Mesenchymal stem cell (in vitro differentiated cells and primary cell): ENCODE measurements around the gene PALM3. TPM values are rescaled to one million over a fixed set of nuclear protein-coding genes. Genes with fewer than 3 reads are reported as not detected.

ENCODE experiments used
- DNase-seq: peaks from one replicate; pipeline ENCODE4 v3.0.0-alpha.2; 2013
- H2AFZ ChIP-seq: one replicate; pipeline ENCODE4 v1.6.1; 2013; ENCODE audit warnings: low read depth, mild to moderate bottlenecking, control low read depth, inconsistent platforms, low read length, moderate library complexity
- H2AK5ac ChIP-seq: 2 replicates; pipeline ENCODE4 v1.6.1; 2013; ENCODE audit warnings: low read length, moderate library complexity, mild to moderate bottlenecking, inconsistent platforms; ENCODE audit not compliant: severe bottlenecking
- H2BK120ac ChIP-seq: one replicate; pipeline ENCODE4 v1.6.1; 2013; ENCODE audit warnings: low read depth, mild to moderate bottlenecking, inconsistent platforms, low read length, moderate library complexity
- H2BK12ac ChIP-seq, 2 experiments: one replicate each; pipeline ENCODE4 v1.6.1; 2013; ENCODE audit warnings: inconsistent platforms in 2 of 2, low read length in 2 of 2, mild to moderate bottlenecking in 2 of 2, moderate library complexity in 2 of 2, control low read depth in 1 of 2
- H2BK15ac ChIP-seq: one replicate; pipeline ENCODE4 v1.6.1; 2013; ENCODE audit warnings: mild to moderate bottlenecking, low read depth, inconsistent platforms; ENCODE audit not compliant: poor library complexity, severe bottlenecking
- H2BK5ac ChIP-seq: 2 replicates; pipeline ENCODE4 v1.6.1; 2013; ENCODE audit warnings: low read depth, mild to moderate bottlenecking, low read length, control low read depth, inconsistent platforms; ENCODE audit not compliant: poor library complexity, severe bottlenecking
- H3K14ac ChIP-seq, 2 experiments: one replicate each; pipeline ENCODE4 v1.6.1; 2013; ENCODE audit warnings: inconsistent platforms in 2 of 2, low read length in 2 of 2, control low read depth in 1 of 2, mild to moderate bottlenecking in 1 of 2, moderate library complexity in 1 of 2
- H3K18ac ChIP-seq, 2 experiments: one replicate each; pipeline ENCODE4 v1.6.1; 2013; ENCODE audit warnings: inconsistent platforms in 2 of 2, low read length in 2 of 2, control low read depth in 1 of 2, low read depth in 1 of 2, mild to moderate bottlenecking in 1 of 2
- H3K23ac ChIP-seq, 2 experiments: one replicate each; pipeline ENCODE4 v1.6.1; 2013; ENCODE audit warnings: inconsistent platforms in 2 of 2, low read length in 2 of 2, mild to moderate bottlenecking in 2 of 2, moderate library complexity in 2 of 2, control low read depth in 1 of 2
- H3K27ac ChIP-seq: 2 replicates; pipeline ENCODE4 v1.5.1; 2013; ENCODE audit warnings: mild to moderate bottlenecking, moderate library complexity, low read length, control low read depth, inconsistent platforms; ENCODE audit not compliant: poor library complexity, severe bottlenecking
- H3K27me3 ChIP-seq, 2 experiments: 2 replicates each; pipeline versions ENCODE4 v1.6.1 to v1.7.0; 2013; ENCODE audit warnings: low read length in 2 of 2, mild to moderate bottlenecking in 2 of 2, moderate library complexity in 2 of 2, control low read depth in 1 of 2, inconsistent platforms in 1 of 2; ENCODE audit not compliant: control insufficient read depth in 1 of 2, insufficient read depth in 1 of 2
- H3K36me3 ChIP-seq, 2 experiments: 2 replicates each; pipeline versions ENCODE4 v1.6.1 to v1.7.0; 2013; ENCODE audit warnings: low read length in 2 of 2, control low read depth in 1 of 2, inconsistent platforms in 1 of 2, low read depth in 1 of 2, mild to moderate bottlenecking in 1 of 2; ENCODE audit not compliant: insufficient read depth in 2 of 2, control insufficient read depth in 1 of 2
- H3K4ac ChIP-seq, 2 experiments: one replicate each; pipeline ENCODE4 v1.6.1; 2013; ENCODE audit warnings: inconsistent platforms in 2 of 2, low read length in 2 of 2, mild to moderate bottlenecking in 2 of 2, moderate library complexity in 2 of 2, control low read depth in 1 of 2, low read depth in 1 of 2
- H3K4me1 ChIP-seq: 2 replicates; pipeline ENCODE4 v1.6.1; 2013; ENCODE audit warnings: low read depth, low read length, control low read depth; ENCODE audit not compliant: control insufficient read depth, insufficient read depth
- H3K4me2 ChIP-seq: 2 replicates; pipeline ENCODE4 v1.6.1; 2013; ENCODE audit warnings: low read length, mild to moderate bottlenecking, inconsistent platforms; ENCODE audit not compliant: poor library complexity, severe bottlenecking
- H3K4me3 ChIP-seq, 2 experiments: 2 replicates each; pipeline versions ENCODE4 v1.5.1 to v1.7.0; 2013; ENCODE audit warnings: low read length in 2 of 2, mild to moderate bottlenecking in 2 of 2, control low read depth in 1 of 2, low read depth in 1 of 2; ENCODE audit not compliant: insufficient read depth in 1 of 2
- H3K79me1 ChIP-seq: replicated peaks from 2 replicates; pipeline ENCODE4 v1.6.1; 2013; ENCODE audit warnings: mild to moderate bottlenecking, control low read depth, low read length, inconsistent platforms; ENCODE audit not compliant: poor library complexity, severe bottlenecking
- H3K9ac ChIP-seq: 2 replicates; pipeline ENCODE4 v1.7.0; 2013; ENCODE audit warnings: mild to moderate bottlenecking, low read length, moderate library complexity
- H3K9me3 ChIP-seq: 2 replicates; pipeline ENCODE4 v1.7.0; 2013; ENCODE audit warnings: mild to moderate bottlenecking, low read length; ENCODE audit not compliant: control insufficient read depth
- H4K8ac ChIP-seq: one replicate; pipeline ENCODE4 v1.6.1; 2013; ENCODE audit warnings: inconsistent platforms, mild to moderate bottlenecking, low read length, moderate library complexity
- H4K91ac ChIP-seq: one replicate; pipeline ENCODE4 v1.6.1; 2013; ENCODE audit warnings: mild to moderate bottlenecking, low read length, inconsistent platforms
- WGBS: methylation state at CpG from one replicate; pipeline ENCODE4 v1.1.7; 2013; ENCODE audit warnings: mixed read lengths; 5-methylcytosine and 5-hydroxymethylcytosine counted together
- polyA plus RNA-seq, 2 experiments: library from polyadenylated mRNA; stranded (reverse); fragments of 200-250 nt; gene quantifications; one replicate each; pipeline ENCODE4 v1.2.3, GENCODE V29; 2013

PALM3 gene, protein sequence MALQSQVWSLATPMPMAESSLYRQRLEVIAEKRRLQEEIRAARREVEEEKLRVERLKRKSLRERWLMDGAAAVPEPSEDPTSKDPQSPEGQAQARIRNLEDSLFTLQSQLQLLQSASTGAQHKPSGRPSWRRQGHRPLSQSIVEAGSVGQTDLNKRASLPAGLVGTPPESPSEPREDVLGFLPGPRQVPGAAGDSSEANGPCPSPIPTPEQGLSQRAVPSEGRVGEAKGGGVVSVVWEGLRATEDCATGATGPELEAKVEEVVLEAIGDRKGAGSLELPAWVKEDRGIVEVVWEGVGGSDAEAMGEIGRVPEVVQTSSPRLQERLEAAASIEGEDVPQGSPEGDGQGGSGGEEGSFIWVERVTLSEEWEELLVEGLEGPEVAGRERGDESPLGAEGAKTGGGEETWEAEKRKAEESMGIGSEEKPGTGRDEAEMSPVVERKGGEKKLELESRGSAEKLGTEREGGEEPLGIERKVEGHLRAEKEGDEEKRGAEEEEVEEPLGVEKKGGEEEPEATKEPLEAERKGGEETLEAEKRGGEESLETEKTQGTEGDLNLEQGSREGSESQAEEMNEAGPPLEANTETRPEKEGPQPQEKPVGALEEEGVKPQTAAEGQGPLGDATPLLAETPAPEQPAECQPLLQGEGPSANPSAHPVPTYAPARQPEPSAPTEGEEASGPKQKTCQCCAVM
- 0.43 TPM for polyA plus RNA-seq (2013, experiment 1 of 2)
- 0.51 TPM for polyA plus RNA-seq (2013, experiment 2 of 2)

DNA sequence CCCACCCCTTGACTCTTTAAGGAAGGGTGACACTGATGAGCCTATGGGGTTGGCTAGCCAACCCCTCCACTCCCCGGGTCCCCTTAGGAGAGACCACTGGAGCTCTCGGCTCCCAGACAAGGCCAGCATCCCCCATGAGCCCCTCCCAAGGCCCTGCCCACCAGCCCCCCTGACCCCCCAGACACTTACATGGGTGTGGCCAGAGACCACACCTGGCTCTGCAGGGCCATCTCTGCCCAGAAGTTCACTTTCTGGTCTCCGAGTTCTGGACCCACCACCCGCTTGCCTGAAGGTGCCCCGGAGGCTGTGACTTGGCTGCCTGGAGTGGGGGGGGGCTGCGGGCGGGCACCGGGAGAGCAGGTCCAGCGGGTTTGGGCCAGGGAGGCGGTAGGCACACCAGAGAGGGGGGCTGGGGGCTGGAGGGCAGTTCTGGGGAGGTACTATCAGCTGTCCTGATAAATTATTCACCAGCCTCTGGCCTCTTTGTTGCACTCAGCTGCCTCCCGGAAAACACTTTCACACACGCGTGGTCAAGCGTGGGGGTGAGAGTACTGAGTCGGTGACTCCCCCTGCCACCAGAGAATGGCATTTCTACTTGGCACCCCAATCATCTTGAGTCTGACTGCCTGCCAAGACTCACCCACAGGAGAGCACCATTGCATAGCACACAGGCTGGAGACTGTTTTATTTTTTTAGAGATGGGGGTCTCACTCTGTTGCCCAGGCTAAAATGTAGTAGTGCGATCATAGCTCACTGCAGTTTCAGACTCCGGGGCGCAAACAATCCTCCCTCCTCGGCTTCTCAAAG, at the start of gene PALM3:
Gene PALM3, minus strand, starts transcription at position 326 of the 807 bp plus-strand sequence. Its CDS starts 96 bp downstream, at position 230.
- no peaks in the 10 kb centered on the region for H3K9me3 ChIP-seq
- H3K27ac ChIP-seq: no peak within 1 kb of the TSS
- H3K23ac ChIP-seq: no peak within 1 kb of the TSS
- no peak within 1 kb of the TSS for H3K4me2 ChIP-seq
- H2AK5ac ChIP-seq: no peak within 1 kb of the TSS
- no peak within 1 kb of the TSS for H3K9ac ChIP-seq
- H2AFZ ChIP-seq: no peak within 1 kb of the TSS
- H2BK120ac ChIP-seq: no peak within 1 kb of the TSS
- no peak within 1 kb of the TSS for H3K4me3 ChIP-seq
- peaks cover 30 to 47% of the 10 kb centered on the region in 2 experiments for H3K27me3 ChIP-seq
- no peaks in the 10 kb centered on the region for H3K36me3 ChIP-seq
- H4K91ac ChIP-seq: no peak within 1 kb of the TSS
- peaks cover 21% of the 10 kb centered on the region for H3K4me1 ChIP-seq
- WGBS: 76% methylated on average over 19 of the region's 19 CpGs
- H2BK5ac ChIP-seq: no peak within 1 kb of the TSS
- no peak within 1 kb of the TSS for H4K8ac ChIP-seq
- H2BK15ac ChIP-seq: no peak within 1 kb of the TSS
- no peak within 1 kb of the TSS for H3K14ac ChIP-seq
- H3K18ac ChIP-seq: no peak within 1 kb of the TSS
- no peak for DNase-seq
- no peak within 1 kb of the TSS for H3K4ac ChIP-seq
- no peak within 1 kb of the TSS for H2BK12ac ChIP-seq
- no peaks in the 10 kb centered on the region for H3K79me1 ChIP-seq

DNA sequence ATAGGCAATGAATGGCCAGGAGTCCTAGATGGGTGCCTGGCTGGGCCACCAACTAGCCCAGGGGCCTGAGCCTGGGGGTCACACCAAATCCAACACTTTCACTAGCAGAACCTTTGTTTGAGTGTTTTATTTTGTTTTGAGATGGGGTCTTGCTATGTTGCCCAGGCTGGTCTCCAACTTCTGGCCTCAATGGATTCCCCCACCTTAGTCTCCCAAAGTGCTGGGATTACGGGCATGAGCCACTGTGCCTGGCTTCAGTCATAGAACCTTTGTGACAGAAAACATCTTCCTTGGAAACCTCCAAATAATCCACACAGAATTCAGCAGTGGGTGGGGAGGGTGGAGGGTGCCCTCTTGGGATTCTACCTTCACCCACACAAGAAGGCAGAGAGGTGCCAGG, 49.6 kb upstream of the PALM3 start:
- Histone ChIP-seq H3K27ac (no peak overlapping the region), H2BK12ac (no peak overlapping the region), H3K36me3 (peaks cover 3 to 20% of the 10 kb centered on the region in 2 experiments), H3K14ac (no peak overlapping the region), H3K27me3 (no peaks in the 10 kb centered on the region), H2BK120ac (no peak overlapping the region), H3K23ac (no peak overlapping the region), H3K18ac (no peak overlapping the region), H3K4me3 (peak overlapping the region in 1 of 2 experiments; percentile 8), H2AK5ac (no peak overlapping the region), H4K8ac (no peak overlapping the region), H2BK15ac (peak overlapping the region; percentile 44), H3K9me3 (no peaks in the 10 kb centered on the region), H3K4me1 (peaks cover 44% of the 10 kb centered on the region), H3K9ac (no peak overlapping the region), H3K79me1 (peaks cover 51% of the 10 kb centered on the region), H4K91ac (no peak overlapping the region), H3K4me2 (peak overlapping the region; percentile 6), H2BK5ac (no peak overlapping the region), H2AFZ (no peak overlapping the region), H3K4ac (no peak overlapping the region)
- no CpG with 5 or more reads among the region's 1 CpG for WGBS
- DNase-seq: no peak

DNA sequence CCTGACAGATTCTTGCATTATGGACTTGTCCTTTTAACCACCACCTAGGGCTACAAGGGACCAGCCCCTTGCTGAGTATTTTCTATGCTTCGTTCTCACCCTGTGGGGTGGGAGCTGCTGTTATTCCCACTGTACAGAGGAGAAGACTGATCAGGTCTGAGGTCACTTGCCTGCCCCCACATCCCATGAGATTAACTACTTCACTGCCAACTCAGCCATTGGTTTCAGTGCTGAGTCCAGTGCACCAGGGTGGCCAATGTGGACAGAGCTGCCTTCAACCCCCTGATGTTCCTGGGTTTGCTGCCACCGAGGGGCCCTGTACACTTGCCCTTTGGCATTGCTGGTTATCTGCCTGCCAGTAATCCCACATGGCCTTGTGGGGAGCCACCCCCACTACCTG, 48.8 kb upstream of the PALM3 start:
- no peak overlapping the region for H3K14ac ChIP-seq
- peaks cover 10 to 28% of the 10 kb centered on the region in 2 experiments for H3K36me3 ChIP-seq
- peak overlapping the region; percentile 35 for H3K9ac ChIP-seq
- no peak overlapping the region for H2BK120ac ChIP-seq
- H3K27ac ChIP-seq: no peak overlapping the region
- DNase-seq: no peak
- H2BK12ac ChIP-seq: no peak overlapping the region
- H3K79me1 ChIP-seq: peaks cover 45% of the 10 kb centered on the region
- H4K91ac ChIP-seq: peak overlapping the region; percentile 3
- H2AFZ ChIP-seq: no peak overlapping the region
- H3K18ac ChIP-seq: no peak overlapping the region
- no peak overlapping the region for H3K23ac ChIP-seq
- H3K27me3 ChIP-seq: no peaks in the 10 kb centered on the region
- no peaks in the 10 kb centered on the region for H3K9me3 ChIP-seq
- no peak overlapping the region for H4K8ac ChIP-seq
- H3K4me3 ChIP-seq: no peak overlapping the region
- H3K4me1 ChIP-seq: peaks cover 38% of the 10 kb centered on the region
- H2BK15ac ChIP-seq: no peak overlapping the region
- no peak overlapping the region for H3K4me2 ChIP-seq
- no peak overlapping the region for H3K4ac ChIP-seq
- no peak overlapping the region for H2AK5ac ChIP-seq
- WGBS: 78% methylated on average over 2 of the region's 2 CpGs
- H2BK5ac ChIP-seq: no peak overlapping the region
